Activated naive CD4-positive, alpha-beta T cell treated with anti-CD3 and anti-CD28 coated beads for 36 hours (primary cell): ENCODE data around the gene TBC1D4. TPM values are rescaled to one million over a fixed set of nuclear protein-coding genes. Genes with fewer than 3 reads are reported as not detected.

Source experiments
- CTCF ChIA-PET: fragments of 350-600 bp; sonication (Branson Sonifier 250); formaldehyde crosslinking; loops from one replicate; lab custom pipeline; 2021; ENCODE audit warnings: antibody characterized with exemption; lab: Charles Lee
- DNase-seq: peaks from one replicate; pipeline ENCODE4 v3.0.0-alpha.2; 2020
- H3K27ac Mint-ChIP-seq: one replicate; pipeline ENCODE4 v1.8.0; 2021; ENCODE audit warnings: mild to moderate bottlenecking, mixed read lengths
- H3K27me3 Mint-ChIP-seq: one replicate; pipeline ENCODE4 v1.8.0; 2021; ENCODE audit warnings: low read depth, mixed read lengths
- H3K36me3 Mint-ChIP-seq: one replicate; pipeline ENCODE4 v1.8.0; 2021; ENCODE audit warnings: low read depth, mixed read lengths
- H3K4me1 Mint-ChIP-seq: one replicate; pipeline ENCODE4 v1.8.0; 2021; ENCODE audit warnings: low read depth, mixed read lengths
- H3K4me3 Mint-ChIP-seq: one replicate; pipeline ENCODE4 v1.8.0; 2021; ENCODE audit warnings: mild to moderate bottlenecking, moderate library complexity, mixed read lengths
- H3K9me3 Mint-ChIP-seq: one replicate; pipeline ENCODE4 v1.8.0; 2021; ENCODE audit warnings: mixed read lengths
- intact Hi-C: fragments of 100-400 bp; cut with micrococcal nuclease; formaldehyde crosslinking; loops from one replicate; pipeline ENCODE4 v1.15.1; 2023
- total RNA-seq, 2 experiments: library from RNA; stranded (reverse); gene quantifications; one replicate each; pipeline ENCODE4 v1.2.3, GENCODE V29; 2021

TBC1D4 gene
- total RNA-seq, 2 experiments from 2014 or later, result 13.4 to 19.7 TPM

DNA sequence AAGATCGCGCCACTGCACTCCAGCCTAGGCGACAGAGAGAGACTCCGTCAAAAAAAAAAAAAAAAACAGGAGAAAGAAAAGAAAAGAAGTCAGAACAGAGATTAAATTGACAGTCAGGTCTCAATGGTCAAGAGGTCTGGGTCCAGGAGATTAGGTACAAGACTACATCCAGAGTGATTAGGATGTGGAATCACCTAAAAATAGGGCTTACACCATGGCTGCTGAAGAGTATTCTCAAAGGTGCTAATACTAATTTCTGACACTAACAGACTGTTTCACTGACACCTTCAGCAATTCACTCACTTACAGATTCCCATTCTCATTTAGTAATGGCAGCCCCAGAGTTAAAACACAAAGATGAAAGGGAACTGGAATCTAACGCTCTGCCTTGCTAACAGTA lies 91.7 kb downstream of the TBC1D4 start:
- H3K36me3 Mint-ChIP-seq, result no peaks in the 10 kb centered on the region
- no peak for DNase-seq
- peaks cover 10% of the 10 kb centered on the region for H3K4me1 Mint-ChIP-seq
- H3K4me3 Mint-ChIP-seq, result no peak overlapping the region
- CTCF ChIA-PET, result no interaction called here
- no peaks in the 10 kb centered on the region for H3K27me3 Mint-ChIP-seq
- H3K27ac Mint-ChIP-seq, result no peak overlapping the region
- no peaks in the 10 kb centered on the region for H3K9me3 Mint-ChIP-seq
- intact Hi-C loops, result no loop called here

DNA sequence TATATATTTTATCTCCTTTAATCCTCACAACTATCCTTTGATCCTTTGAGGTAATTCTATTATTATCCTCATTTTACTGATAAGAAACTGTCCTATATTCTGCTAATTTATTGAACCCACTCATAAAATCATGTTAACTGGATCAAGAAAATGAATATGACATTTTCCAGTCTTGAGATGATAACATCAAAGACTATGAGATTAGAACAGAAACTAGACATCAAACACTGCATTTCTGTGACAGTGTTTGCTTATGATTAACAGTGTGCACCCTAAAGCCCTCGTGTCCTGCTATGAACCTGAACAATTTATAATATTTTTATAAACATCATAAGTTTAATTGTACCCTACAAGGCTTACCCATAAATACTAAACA lies 96.3 kb downstream of the TBC1D4 start:
- CTCF ChIA-PET, result interaction anchor here (1.6 kb wide), 1 partner anchor 13 kb away, joined by 9 read pairs; no protein-coding TSS in a partner anchor
- H3K27ac Mint-ChIP-seq, result no peak overlapping the region
- DNase-seq, result no peak
- no peak overlapping the region for H3K4me3 Mint-ChIP-seq
- H3K9me3 Mint-ChIP-seq, result no peaks in the 10 kb centered on the region
- no peaks in the 10 kb centered on the region for H3K36me3 Mint-ChIP-seq
- H3K27me3 Mint-ChIP-seq, result no peaks in the 10 kb centered on the region
- peaks cover 13% of the 10 kb centered on the region for H3K4me1 Mint-ChIP-seq
- intact Hi-C loops, result loop anchor here (1.0 to 2.0 kb wide), 2 partner anchors 17 to 97 kb away; partner anchors contain the start of gene TBC1D4

- CTCF ChIA-PET, result interaction anchor here (1.6 kb wide), 1 partner anchor 12 kb away, joined by 9 read pairs; no protein-coding TSS in a partner anchor
- Mint-ChIP-seq H3K27me3 (no peaks in the 10 kb centered on the region), H3K27ac (no peak overlapping the region), H3K4me1 (peaks cover 13% of the 10 kb centered on the region), H3K4me3 (no peak overlapping the region), H3K9me3 (no peaks in the 10 kb centered on the region), H3K36me3 (no peaks in the 10 kb centered on the region)
- no peak for DNase-seq
- intact Hi-C loops, result loop anchor here (1.0 to 2.0 kb wide), 2 partner anchors 16 to 97 kb away; partner anchors contain the start of gene TBC1D4
These were observed 96.9 kb downstream of the TBC1D4 start for GRCh38 chr13:75384879-75385707.

GRCh38 chr13:75383064-75383715 lies 98.8 kb downstream of the TBC1D4 start:
- no peak for DNase-seq
- CTCF ChIA-PET, result no interaction called here
- Mint-ChIP-seq H3K27ac (no peak overlapping the region), H3K27me3 (no peaks in the 10 kb centered on the region), H3K4me3 (no peak overlapping the region), H3K4me1 (peaks cover 13% of the 10 kb centered on the region), H3K9me3 (no peaks in the 10 kb centered on the region), H3K36me3 (no peaks in the 10 kb centered on the region)
- intact Hi-C loops, result no loop called here

DNA sequence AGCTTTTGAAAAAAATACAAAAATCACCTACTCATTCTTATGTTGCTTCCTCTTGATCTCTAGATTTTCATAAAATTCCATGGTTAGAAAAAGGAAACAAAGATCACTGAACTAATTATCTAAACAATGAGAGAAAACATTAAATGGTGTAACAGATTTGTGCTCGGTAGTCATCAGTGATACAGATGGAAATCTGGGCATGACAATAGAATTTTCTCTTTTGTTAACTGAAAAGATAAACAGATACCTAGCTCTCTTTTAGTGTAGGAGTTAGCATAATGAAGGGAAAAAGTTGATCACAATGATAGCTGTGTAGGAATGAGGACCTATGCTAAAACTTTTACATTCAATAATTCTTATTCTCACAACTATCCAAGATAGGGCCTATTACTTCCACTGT lies 103.7 kb downstream of the TBC1D4 start:
- H3K4me3 Mint-ChIP-seq, result no peak overlapping the region
- H3K36me3 Mint-ChIP-seq, result no peaks in the 10 kb centered on the region
- no peak for DNase-seq
- H3K4me1 Mint-ChIP-seq, result no peaks in the 10 kb centered on the region
- CTCF ChIA-PET, result interaction anchor here (1.1 kb wide), 1 partner anchor 11 kb away, joined by 3 read pairs; no protein-coding TSS in a partner anchor
- H3K27ac Mint-ChIP-seq, result no peak overlapping the region
- no peaks in the 10 kb centered on the region for H3K9me3 Mint-ChIP-seq
- H3K27me3 Mint-ChIP-seq, result no peaks in the 10 kb centered on the region
- intact Hi-C loops, result no loop called here

DNA sequence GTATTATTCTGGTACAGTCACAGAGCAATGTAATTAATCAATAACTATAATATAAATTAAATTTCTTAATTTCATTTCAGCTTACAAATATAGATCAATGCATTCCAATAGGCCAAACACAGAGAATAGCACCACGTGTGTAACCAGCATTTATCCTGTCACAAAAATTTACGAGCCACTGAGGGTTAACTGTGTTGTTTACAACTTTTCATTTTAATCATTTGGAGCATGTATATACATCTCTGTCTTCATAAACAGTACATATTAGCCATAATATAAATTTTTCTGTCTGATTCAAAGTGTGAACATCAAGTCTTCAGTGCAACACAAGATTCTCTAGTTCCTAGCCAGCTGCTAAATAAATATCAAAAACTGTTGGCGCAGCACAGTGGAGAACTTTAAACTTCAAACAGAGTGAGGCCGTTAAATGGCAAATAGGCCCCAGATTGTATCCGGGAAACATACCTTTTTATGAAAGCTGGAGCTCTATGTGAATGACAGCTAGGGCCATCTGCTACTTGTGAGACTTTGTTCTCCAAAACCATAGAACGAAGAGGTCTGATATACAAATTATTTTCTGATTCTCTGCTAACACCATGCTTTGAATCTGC lies 105.1 kb downstream of the TBC1D4 start:
- H3K27me3 Mint-ChIP-seq, result no peaks in the 10 kb centered on the region
- no peaks in the 10 kb centered on the region for H3K4me1 Mint-ChIP-seq
- no peak overlapping the region for H3K27ac Mint-ChIP-seq
- intact Hi-C loops, result no loop called here
- no peaks in the 10 kb centered on the region for H3K36me3 Mint-ChIP-seq
- CTCF ChIA-PET, result interaction anchor here (0.5 to 0.6 kb wide), 2 partner anchors 144 to 161 kb away, joined by 3 read pairs; partner anchors contain the start of gene COMMD6
- H3K4me3 Mint-ChIP-seq, result no peak overlapping the region
- no peaks in the 10 kb centered on the region for H3K9me3 Mint-ChIP-seq
- no peak for DNase-seq

GRCh38 chr13:75375329-75375728 lies 106.6 kb downstream of the TBC1D4 start:
- Mint-ChIP-seq H3K4me3 (no peak overlapping the region), H3K4me1 (no peaks in the 10 kb centered on the region), H3K27ac (no peak overlapping the region), H3K27me3 (no peaks in the 10 kb centered on the region), H3K36me3 (no peaks in the 10 kb centered on the region), H3K9me3 (no peaks in the 10 kb centered on the region)
- no peak for DNase-seq
- intact Hi-C loops, result no loop called here
- CTCF ChIA-PET, result no interaction called here

DNA sequence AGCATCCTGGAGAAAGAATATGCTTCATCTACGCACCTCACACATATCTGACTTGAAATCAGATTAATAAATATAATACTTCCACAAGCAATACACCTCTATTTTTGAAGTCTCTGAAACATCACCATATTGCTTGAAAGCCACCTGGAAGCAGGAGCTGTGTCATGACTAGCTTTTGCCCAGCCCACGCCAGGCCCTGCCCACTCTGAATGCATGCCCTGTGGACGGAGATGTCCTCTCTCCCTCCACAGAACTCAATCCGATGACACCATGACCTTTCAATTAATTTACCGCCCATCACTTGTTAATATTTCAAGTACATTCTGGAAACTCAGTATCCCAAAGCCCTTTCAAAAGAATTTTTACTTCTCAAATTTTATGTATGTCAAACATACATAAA lies 108.0 kb downstream of the TBC1D4 start:
- Mint-ChIP-seq H3K9me3 (no peaks in the 10 kb centered on the region), H3K36me3 (no peaks in the 10 kb centered on the region), H3K27me3 (no peaks in the 10 kb centered on the region), H3K27ac (no peak overlapping the region), H3K4me3 (no peak overlapping the region), H3K4me1 (no peaks in the 10 kb centered on the region)
- CTCF ChIA-PET, result interaction anchor here (0.7 to 3.5 kb wide), 3 partner anchors 12 to 173 kb away, joined by 5 to 15 read pairs (median 9); no protein-coding TSS in a partner anchor
- DNase-seq, result no peak
- intact Hi-C loops, result loop anchor here (2.0 to 5.0 kb wide), 3 partner anchors 263 to 1098 kb away; partner anchors contain the start of gene LMO7

- Mint-ChIP-seq H3K4me3 (no peak overlapping the region), H3K9me3 (no peaks in the 10 kb centered on the region), H3K27ac (no peak overlapping the region), H3K36me3 (no peaks in the 10 kb centered on the region), H3K27me3 (no peaks in the 10 kb centered on the region), H3K4me1 (peaks cover 3% of the 10 kb centered on the region)
- intact Hi-C loops, result loop anchor here (1.0 to 5.0 kb wide), 5 partner anchors 109 to 1099 kb away; partner anchors contain the start of genes LMO7, TBC1D4 and UCHL3
- CTCF ChIA-PET, result interaction anchor here (0.6 to 3.5 kb wide), 13 partner anchors 10 to 182 kb away, joined by 3 to 15 read pairs (median 3); partner anchors contain the start of gene TBC1D4
- no peak for DNase-seq
These were observed 108.8 kb downstream of the TBC1D4 start for GRCh38 chr13:75372923-75373841.

DNA sequence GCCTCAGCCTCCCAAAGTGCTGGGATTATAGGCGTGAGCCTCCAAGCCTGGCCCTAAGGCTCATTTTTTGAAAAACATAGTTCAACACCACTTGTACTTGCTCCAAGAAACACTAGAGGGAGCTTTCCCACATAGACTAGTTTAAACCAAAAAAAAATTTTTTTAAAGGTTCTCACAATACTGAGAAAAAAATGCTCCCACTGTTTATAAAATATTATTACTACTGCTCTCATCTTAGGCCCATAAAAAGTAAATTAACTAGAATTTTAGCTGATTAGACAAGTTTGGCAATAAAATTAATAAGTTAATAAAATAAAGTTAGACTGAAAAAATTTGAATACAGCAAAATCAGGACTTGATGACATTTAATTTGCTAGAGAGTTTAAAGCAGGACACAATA lies 109.5 kb downstream of the TBC1D4 start:
- peaks cover 5% of the 10 kb centered on the region for H3K4me1 Mint-ChIP-seq
- no peaks in the 10 kb centered on the region for H3K9me3 Mint-ChIP-seq
- no peaks in the 10 kb centered on the region for H3K36me3 Mint-ChIP-seq
- H3K27ac Mint-ChIP-seq, result no peak overlapping the region
- H3K27me3 Mint-ChIP-seq, result no peaks in the 10 kb centered on the region
- no peak for DNase-seq
- no peak overlapping the region for H3K4me3 Mint-ChIP-seq
- intact Hi-C loops, result loop anchor here (1.0 to 5.0 kb wide), 5 partner anchors 110 to 1100 kb away; partner anchors contain the start of genes LMO7, TBC1D4 and UCHL3
- CTCF ChIA-PET, result interaction anchor here (0.6 to 3.5 kb wide), 15 partner anchors 9 to 420 kb away, joined by 3 to 15 read pairs (median 4); partner anchors contain the start of gene TBC1D4

DNA sequence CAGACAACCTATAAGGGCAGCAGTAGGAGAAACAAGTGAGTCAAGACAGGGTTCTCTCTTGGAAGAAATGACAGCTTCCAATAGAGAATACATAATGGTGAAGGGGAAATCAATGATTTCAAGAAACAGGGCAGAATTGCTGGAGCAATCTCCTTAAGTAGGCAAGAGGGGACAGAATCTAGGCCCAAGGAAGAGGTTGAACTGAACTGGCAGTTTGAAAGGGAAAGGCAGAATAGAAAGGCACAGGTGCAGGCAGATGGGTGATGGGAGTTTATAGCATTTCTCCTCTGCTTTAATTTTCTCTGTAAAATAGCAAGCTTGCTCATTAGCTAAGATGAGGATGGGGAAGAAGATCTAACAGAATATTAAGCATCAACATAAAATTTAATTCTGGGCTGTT lies 110.8 kb downstream of the TBC1D4 start:
- CTCF ChIA-PET, result interaction anchor here (0.6 to 3.5 kb wide), 10 partner anchors 12 to 421 kb away, joined by 3 to 15 read pairs (median 4); no protein-coding TSS in a partner anchor
- intact Hi-C loops, result loop anchor here (5.0 kb wide), 2 partner anchors 506 to 1101 kb away; no protein-coding TSS in a partner anchor
- DNase-seq, result no peak
- no peak overlapping the region for H3K4me3 Mint-ChIP-seq
- no peak overlapping the region for H3K27ac Mint-ChIP-seq
- H3K4me1 Mint-ChIP-seq, result peaks cover 13% of the 10 kb centered on the region
- H3K36me3 Mint-ChIP-seq, result no peaks in the 10 kb centered on the region
- peaks cover 4% of the 10 kb centered on the region for H3K27me3 Mint-ChIP-seq
- no peaks in the 10 kb centered on the region for H3K9me3 Mint-ChIP-seq
